HG03558 (cell line): ENCODE measurements around the gene RPL39L.
"Not testable (repeated sequence)": the region's sequence is repeated elsewhere in the genome, so short reads cannot be mapped to it uniquely, and the experiment has no call there.

Source experiments
- ATAC-seq: cut with Tn5 transposase; IDR thresholded peaks from one replicate; pipeline ENCODE4 v1.9.1; 2021; ENCODE audit warnings: moderate number of reproducible peaks; ENCODE audit not compliant: unreplicated experiment; ENCODE audit errors: extremely low read depth

Gene RPL39L

DNA sequence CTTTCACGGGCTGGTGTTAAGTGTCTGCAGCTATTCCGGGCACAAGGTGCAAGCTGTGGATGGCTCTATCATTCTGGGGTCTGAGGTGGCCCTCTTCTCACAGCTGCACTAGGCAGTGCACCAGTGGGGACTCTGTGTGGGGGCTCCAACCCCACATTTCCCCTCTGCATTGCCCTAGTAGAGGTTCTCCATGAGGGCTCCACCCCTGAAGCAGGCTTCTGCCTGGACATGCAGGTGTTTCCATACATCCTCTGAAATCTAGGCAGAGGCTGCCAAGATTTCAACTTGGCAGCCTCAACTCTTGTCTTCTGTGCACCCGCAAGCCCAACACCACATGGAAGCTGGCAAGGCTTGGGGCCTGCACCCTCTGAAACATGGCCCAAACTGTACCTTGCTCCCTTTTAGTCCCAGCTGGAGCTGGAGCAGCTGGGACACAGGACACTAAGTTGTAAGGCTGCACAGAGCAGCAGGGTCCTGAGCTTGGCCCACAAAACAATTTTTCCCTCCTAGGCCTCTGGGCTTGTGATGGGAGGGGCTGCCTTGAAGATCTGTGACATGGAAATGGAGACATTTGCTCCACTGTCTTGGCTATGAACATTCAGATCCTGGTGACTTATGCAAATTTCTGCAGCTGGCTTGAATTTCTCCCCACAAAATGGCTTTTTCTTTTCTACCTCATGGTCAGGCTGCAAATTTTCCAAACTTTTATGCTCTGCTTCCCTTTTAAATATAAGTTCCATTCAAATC lies 6.0 kb upstream of the RPL39L start:
- no peak for ATAC-seq

DNA sequence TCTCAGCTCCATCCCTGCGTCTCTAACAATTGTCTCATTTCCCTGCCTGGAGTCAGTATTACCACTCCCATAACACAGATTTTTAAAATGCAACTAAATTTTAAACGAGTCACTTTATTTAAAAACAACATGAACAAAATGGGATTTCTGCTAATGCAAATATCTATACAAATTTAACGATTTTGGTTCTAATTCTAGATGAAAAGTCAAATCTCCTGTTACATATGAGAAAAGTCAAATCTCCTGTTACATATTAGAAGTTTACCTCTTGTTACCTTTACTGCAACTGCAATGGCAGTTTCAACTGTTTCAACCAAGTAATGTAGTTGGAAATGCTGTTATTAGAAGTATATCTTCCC lies 578 bp upstream of the RPL39L start:
- no peak for ATAC-seq

DNA sequence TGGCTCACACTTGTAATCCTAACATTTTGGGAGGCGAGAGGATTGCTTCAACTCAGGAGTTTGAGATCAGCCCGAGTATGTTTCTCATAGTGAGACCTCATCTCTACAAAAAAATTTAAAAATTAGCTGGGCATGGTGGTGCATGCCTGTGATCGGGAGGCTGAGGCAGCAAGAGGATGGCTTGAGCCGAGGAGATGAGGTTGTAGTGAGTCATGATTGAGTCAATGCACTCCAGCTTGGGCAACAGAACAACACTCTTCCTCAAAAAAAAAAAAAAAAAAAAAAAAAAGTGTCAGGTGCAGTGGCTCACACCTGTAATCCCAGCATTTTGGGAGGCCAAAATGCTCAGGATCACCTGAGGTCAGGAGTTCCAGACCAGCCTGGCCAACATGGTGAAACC lies 2.4 kb downstream of the RPL39L start:
- no peak for ATAC-seq

DNA sequence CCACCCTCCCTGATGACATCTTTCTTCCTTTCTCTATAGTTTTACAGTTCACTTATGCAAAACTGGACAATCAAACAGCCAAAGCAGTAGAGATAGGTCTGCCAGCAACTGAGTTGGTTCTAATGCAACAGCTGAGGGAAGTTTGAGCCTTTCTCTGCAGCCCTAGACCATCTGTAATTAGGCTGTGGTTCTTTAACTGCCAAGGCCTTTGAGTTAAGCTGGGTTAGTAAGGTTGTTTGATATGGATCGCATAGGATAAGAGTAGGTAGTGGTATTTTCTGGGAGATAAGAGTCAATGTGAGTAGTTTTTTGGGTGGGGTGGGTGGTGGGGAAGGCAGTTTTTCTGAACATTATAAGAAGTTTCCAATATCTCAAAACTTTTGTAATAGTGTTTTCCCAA lies 3.0 kb downstream of the RPL39L start:
- ATAC-seq, result no peak

DNA sequence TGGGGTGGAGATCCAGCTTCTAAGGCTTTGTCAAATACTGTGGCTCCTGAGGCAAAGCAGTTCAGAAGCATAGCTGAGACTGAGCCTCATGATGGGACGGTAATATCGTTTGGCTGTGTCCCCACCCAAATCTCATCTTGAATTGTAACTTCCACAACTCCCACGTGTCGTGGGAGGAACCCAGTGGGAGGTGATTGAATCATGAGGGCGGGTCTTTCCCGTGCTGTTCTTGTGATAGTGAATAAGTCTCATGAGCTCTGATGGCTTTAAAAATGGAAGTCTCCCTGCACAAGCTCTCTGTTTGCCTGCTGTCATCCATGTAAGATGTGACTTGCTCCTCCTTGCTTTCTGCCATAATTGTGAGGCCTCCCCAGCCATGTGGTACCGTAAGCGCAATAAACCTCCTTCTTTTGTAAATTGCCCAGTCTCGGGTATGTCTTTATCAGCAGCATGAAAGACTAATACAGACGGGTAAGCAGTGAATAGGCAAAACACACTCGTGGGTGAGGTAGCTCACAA lies 4.1 kb downstream of the RPL39L start:
- not testable (repeated sequence) for ATAC-seq

DNA sequence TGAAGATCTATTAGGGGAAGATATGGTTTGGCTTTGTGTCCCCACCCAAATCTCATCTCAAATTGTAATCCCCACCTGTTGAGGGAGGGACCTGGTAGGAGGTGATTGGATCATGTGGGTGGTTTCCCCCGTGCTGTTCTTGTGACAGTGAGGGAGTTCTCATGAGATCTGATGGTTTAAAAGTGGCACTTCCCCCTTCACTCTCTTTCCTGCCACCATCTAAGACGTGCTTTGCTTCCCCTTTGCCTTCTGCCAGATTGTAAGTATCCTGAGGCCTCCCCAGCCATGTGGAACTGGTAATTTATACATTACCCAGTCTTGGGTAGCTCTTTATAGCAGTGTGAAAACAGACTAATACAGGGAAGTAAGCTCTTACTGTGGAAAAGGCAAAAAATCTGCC lies 6.1 kb downstream of the RPL39L start:
- not testable (repeated sequence) for ATAC-seq

DNA sequence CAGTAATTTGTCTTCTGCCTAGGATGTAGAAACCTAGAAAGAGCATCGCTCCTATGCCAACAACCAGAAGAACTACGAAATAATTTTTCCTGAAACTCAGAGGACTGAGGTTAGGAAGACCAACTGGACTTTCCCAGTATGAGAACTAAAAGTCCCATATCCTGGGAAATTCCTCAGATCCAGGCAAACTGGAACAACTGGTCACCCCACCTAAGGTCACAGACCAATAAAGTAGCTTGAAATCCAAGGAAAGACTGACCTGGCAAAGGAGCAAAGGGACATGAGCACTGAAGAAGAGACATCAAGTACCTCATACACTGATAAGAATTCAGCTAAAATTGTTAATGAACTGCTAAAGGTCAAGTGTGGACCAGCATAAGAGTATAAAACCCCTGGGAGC lies 6.6 kb downstream of the RPL39L start:
- ATAC-seq, result no peak

DNA sequence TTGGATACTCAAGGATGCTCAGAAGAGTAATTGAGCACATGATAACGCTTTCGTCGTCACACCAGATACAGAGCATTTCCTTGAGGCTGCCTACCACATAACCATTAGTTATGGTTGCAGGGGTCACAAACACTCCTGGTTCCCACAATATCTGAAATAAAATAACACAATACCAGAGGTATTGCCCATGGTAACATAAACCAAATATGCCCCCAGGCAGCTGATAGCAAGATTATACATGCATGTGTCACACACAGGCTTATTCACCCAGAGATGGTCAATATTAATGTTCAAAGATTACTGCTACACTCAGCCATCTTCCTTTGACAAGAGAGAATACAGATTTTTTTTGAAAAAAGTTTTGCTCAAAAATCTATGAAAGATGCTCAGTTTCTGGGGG lies 7.3 kb downstream of the RPL39L start:
- no peak for ATAC-seq

DNA sequence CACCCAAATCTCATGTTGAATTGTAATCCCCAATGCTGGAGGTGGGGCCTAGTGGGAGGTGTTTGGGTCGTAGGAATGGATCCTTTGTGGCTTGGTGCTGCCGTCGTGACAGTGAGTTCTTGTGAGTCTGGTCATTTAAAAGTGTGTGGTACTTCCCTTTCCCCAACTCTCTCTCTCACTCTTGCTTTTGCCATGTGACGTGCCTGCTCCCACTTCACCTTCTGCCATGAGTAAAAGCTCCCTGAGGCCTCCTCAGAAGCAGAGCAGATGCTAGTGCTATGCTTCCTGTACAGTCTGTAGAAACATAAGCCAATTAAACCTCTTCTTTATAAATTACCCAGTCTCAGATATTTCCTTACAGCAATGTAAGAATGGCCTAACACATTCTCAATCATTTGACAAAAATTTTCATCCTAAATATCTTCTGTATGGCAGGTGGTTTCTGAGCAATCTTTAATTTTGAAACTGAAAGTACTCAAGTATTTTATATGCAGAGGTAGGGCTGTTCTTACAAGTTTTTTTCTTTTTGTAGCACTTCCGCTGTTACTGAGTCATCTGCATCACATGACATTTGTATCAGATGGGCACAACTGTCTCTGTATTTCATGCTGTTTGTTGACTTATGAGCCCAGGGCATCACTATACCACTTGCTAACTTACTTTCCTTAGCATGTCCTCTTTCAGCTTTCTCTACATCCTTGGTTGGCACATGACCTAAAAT lies 8.8 kb downstream of the RPL39L start:
- peak; percentile 66 for ATAC-seq

DNA sequence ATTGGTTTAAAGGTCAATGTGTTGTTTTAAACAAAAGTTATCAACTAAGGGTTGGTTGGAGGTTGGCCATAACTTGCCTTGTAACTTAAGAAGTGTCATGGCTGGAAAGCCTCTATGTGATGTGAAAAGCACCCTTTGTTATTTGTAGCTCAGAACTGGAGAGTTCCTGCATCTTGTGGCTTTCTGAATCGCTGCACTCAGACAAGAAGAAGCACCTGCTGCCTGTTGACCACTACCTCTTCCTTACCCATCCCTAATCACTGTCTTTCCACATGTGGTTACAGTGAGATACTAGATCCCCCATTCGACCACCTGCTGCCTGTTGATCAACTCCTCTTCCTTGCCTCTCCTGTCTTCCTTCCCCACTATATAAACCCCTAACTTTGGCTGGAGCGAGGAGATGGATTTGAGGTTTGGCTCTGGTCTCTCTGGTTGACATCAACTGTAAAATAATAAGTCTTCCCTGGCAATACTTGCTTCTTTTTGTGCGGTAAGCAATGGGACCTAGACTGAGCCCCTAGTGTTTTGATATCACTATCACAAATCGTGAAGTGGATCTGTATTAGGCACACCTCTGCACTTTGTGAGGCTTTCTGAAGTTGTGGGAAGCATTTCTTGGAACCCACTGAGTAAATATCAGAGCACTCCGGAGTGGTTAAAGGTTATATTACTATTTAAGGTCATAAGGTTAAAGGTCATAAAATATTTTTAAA lies 13.8 kb downstream of the RPL39L start:
- peak; percentile 65 for ATAC-seq

DNA sequence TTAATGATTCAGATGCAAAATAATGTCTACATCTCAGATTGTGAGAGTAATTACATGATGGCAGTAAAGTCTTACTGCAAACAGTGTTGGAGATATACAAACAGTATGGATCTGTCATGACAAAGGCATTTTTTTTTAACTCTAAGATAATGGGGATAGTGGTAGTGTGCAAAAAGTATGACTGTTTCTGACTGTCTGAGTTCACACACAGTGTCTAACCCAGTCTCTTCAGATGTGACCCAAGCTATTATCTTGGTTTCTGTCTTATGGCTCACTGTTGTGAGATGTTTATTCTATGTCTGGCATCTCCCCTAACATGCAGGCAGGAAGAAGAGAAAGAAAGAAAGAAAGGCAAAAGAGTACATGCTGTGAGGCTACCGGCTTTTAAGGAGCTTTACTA lies 17.0 kb downstream of the RPL39L start:
- no peak for ATAC-seq

DNA sequence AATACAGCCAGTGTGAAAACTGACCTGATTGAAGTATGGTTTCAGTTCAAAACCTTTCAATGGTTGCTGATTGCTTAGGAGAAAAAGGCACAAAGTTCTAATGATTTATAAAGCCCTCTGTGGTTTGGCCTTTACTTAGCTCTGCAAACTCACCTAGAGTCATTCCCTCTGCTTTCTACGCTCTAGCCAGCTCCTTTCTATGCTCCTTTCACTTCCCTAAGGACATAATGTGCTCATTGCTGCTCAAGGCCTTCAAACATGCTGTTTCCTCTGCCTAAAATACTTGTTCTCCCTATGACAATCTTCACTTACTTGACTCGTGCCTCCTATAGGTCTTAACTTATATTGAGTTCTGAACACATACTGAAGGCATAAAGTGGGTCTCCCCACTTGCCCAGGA lies 19.0 kb downstream of the RPL39L start:
- no peak for ATAC-seq

DNA sequence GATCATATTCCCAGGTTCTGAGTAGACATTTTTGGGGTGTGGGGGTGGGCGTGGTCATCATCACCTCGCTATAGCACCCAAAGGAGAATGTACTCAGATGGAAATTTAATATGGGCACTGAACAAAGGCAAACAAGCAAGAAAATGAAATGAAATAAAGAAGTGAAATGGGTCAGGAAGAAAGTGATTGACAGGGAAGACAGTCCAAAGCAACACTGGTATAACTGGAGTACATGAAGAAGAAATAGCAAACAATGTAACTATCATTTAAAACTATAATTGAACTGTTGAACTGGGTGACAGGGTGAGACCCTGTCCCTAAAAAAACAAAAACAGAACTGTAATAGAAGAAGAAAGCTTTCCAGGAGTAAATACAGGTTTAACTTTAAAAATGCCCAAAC lies 24.8 kb downstream of the RPL39L start:
- ATAC-seq, result no peak

DNA sequence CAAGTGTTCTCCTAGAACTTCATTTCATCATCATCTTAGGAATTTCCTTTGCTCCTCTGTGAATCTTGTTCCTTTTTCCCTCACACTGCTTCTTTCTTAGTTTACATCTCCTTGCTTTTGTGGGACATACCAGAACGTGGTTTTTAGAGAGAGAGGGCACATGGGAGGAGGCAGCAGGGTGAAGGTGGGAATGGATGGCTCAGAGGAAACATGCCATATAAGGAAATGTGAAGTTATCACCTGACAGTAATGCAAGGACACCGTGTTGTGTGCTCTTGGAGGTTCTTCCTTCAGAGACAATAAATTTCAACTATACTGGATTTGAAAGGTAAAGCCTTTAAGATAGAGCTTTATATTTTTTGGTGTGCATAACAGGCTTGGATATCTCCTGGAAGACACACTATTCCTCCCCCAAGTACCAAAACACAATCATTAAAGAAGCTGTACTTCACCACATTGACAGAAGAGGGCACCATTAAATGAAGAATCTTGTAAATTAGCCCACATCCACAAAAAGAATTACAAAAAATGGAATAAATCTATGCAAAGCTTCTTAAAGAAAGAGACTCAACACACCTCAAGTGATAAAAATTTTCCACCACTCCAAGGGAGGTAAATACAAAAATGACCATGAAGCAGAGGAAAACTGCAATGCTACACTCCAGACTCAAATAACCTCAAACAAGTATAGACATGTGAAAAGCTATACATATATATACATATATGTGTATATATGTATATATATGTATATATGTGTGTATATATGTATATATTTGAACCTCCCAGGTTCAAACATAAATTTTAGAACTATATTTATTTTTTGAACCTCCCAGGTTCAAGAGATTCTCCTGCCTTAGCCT lies 26.1 kb downstream of the RPL39L start:
- no peak for ATAC-seq

DNA sequence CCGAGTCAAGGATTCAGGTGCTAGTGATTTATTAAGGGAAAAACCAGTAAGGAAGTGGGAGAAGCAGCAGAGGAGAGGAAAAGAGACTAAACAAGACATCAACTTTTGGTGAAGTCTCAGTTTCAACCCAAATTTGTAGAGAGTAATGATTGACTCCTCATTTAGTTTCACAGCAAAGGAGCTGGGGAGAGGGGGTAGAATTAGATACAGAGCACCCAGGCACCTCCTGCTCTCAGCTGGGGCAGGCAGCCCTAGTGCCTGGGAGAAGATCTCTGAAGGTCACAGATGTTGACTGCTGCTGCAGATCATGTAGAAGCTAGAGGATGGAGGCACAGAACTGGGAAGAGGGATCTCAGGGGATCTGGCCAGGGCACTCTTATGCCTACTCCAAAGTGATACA lies 29.1 kb downstream of the RPL39L start:
- ATAC-seq, result no peak

DNA sequence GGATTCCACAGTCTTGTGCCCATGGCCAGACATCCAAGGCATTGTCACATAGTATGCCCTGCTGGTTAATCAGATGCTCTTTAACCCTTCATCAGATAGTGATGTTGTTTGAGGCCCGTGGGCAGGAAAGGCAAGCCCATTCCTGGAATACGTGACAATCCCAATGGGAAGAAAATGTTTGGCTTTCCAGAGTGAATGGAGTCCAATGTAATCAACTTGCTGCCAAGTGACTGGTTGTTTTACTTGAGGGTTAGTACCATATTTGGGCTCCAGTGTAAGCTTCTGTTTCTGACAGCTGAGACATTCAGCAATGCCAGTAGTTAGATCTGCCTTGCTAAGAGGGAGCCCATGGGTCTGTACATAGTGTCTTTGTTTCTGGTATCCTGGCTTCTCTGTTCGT lies 31.3 kb downstream of the RPL39L start:
- ATAC-seq, result no peak

DNA sequence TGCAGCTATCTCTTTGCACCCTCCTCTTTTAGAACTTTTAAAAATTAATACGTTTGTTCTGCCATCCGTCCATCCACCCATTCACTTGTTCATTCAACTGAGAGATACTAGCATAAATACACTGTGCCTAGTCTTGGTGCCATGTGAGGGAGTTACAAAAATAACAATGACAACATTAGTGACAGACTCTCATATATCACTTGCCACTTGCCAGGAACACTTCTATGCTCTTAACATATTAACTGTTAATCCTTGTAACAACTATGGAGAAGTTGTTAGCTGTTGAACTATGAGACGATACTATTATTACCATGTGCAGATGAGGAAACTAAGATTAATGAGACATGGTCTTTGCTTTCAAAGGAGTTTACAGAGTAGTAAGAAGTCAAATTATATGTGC lies 33.6 kb downstream of the RPL39L start:
- ATAC-seq, result no peak

DNA sequence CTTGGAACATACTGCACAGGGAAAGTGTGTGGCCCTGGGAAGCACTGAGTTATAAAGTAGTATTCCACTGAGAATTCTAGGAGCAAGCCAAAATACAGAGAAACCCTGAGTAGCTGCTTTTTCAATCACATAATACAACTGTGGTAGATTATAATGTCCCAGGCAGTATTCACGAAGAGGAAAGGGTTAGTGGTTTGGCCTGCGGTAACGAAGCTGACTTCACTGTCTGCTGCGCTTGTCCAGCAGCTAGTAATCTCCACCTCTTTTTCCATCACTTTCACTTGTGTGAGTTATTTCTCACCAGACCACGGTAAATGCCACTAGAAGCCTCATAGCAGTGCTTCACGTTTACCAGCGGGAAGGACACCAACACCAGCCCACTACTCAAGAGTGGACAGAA lies 34.4 kb downstream of the RPL39L start:
- ATAC-seq, result no peak

DNA sequence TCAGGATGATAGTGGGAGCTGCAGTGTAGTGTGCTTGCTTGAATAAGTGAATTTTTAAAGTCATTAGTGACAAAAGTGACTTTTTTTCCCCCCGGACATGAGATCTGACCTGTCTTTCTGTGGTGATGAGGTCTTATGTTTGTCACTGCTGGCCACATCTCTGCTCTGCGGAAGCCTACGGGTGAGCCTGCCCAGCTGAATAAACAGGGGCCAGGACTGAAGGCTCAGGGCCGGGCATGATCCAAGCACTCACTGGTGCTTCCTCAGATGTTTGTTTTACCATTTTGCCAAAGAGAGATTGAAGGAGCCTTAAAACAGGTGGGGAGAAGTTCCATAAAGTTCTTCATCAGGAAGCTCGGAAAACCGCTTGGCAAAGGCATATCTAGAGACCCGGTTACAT lies 35.0 kb downstream of the RPL39L start:
- ATAC-seq, result no peak

DNA sequence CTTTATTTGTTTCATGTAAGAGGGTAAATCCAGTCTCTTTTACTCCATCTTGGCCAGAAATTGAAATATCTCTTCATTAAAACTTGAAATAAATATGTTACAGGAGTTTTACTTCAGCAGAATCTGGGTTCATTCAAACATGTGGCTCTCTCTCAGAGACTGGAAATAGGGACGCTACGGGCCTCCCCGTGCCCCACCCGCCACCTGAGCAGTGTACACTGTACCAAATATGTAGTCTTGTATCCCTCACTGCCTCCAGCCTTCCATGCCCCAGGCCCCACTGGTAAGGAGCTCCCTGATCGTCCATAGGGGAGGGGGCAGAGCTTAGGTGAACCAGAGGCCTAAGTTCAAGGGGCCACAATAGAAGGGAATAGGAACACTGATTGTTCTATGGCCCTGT lies 36.0 kb downstream of the RPL39L start:
- ATAC-seq, result no peak
